NCI-H187 treated with DMSO at 0.1 percent for 48 hours (cell line): Measurements from ENCODE around the gene ZNF627.
"Not testable (repeated sequence)": the region's sequence is repeated elsewhere in the genome, so short reads cannot be mapped to it uniquely, and the experiment has no call there.

Experiments
- DNase-seq: peaks from one replicate; lab custom pipeline; 2025; lab: John Stamatoyannopoulos, UW

The ZNF627 gene

GRCh38 chr19:11574689-11575088 is 22.6 kb upstream of the ZNF627 start:
- no peak for DNase-seq

- no peak for DNase-seq
Observed at GRCh38 chr19:11576227-11576626, 21.1 kb upstream of the ZNF627 start.

GRCh38 chr19:11577451-11578257 is 19.6 kb upstream of the ZNF627 start, which contains the start of gene ACP5:
Gene ACP5, minus strand, starts transcription at chr19:11577645. Its CDS starts 328 bp downstream, at chr19:11577317.
- DNase-seq: no peak

- DNase-seq: no peak
Observed at GRCh38 chr19:11578258-11579142, 18.8 kb upstream of the ZNF627 start.

GRCh38 chr19:11580116-11580515 is 17.2 kb upstream of the ZNF627 start:
- no peak for DNase-seq

- DNase-seq: no peak
Observed at GRCh38 chr19:11581740-11582139, 15.5 kb upstream of the ZNF627 start.

- DNase-seq: no peak
Observed at GRCh38 chr19:11586331-11586730, 11.0 kb upstream of the ZNF627 start.

- DNase-seq: peak; percentile 27
Observed at GRCh38 chr19:11587302-11587974, 9.8 kb upstream of the ZNF627 start.

- no peak for DNase-seq
Observed at GRCh38 chr19:11587975-11588631, 9.2 kb upstream of the ZNF627 start.

GRCh38 chr19:11594084-11594483 is 3.2 kb upstream of the ZNF627 start:
- no peak for DNase-seq

- DNase-seq: no peak
Observed at GRCh38 chr19:11596156-11596555, 1.1 kb upstream of the ZNF627 start.

GRCh38 chr19:11598103-11598483 is 810 bp downstream of the ZNF627 start:
- no peak for DNase-seq

- DNase-seq: no peak
Observed at GRCh38 chr19:11598746-11599145, 1.5 kb downstream of the ZNF627 start.

GRCh38 chr19:11599704-11600103 is 2.4 kb downstream of the ZNF627 start:
- not testable (repeated sequence) for DNase-seq

GRCh38 chr19:11606484-11606883 is 9.2 kb downstream of the ZNF627 start:
- DNase-seq: no peak

- no peak for DNase-seq
Observed at GRCh38 chr19:11611730-11612129, 14.4 kb downstream of the ZNF627 start.

- DNase-seq: no peak
Observed at GRCh38 chr19:11612816-11613511, 15.7 kb downstream of the ZNF627 start.

- no peak for DNase-seq
Observed at GRCh38 chr19:11617180-11618062, 20.1 kb downstream of the ZNF627 start.

- no peak for DNase-seq
Observed at GRCh38 chr19:11620553-11620952, 23.3 kb downstream of the ZNF627 start.

GRCh38 chr19:11622401-11622800 is 25.1 kb downstream of the ZNF627 start:
- DNase-seq: not testable (repeated sequence)
